Mucosa of stomach (tissue), 1 donor: Measurements from ENCODE around the gene NME7.
"Not testable (repeated sequence)": the region's sequence is repeated elsewhere in the genome, so short reads cannot be mapped to it uniquely, and the experiment has no call there.

ENCODE experiments used
- H3K27me3 ChIP-seq: one replicate; pipeline ENCODE4 v1.7.0; 2013; ENCODE audit warnings: mild to moderate bottlenecking, low read length; ENCODE audit not compliant: control insufficient read depth, insufficient read depth
- H3K36me3 ChIP-seq: one replicate; pipeline ENCODE4 v1.7.0; 2013; ENCODE audit warnings: low read length; ENCODE audit not compliant: control insufficient read depth, insufficient read depth
- H3K4me1 ChIP-seq: one replicate; pipeline ENCODE4 v1.7.0; 2013; ENCODE audit warnings: mild to moderate bottlenecking, low read length; ENCODE audit not compliant: control insufficient read depth, insufficient read depth
- H3K4me3 ChIP-seq: one replicate; pipeline ENCODE4 v1.7.0; 2013; ENCODE audit warnings: low read length
- H3K9ac ChIP-seq: one replicate; pipeline ENCODE4 v1.7.0; 2013; ENCODE audit warnings: mild to moderate bottlenecking, low read length, moderate library complexity
- H3K9me3 ChIP-seq: one replicate; pipeline ENCODE4 v1.7.0; 2013; ENCODE audit warnings: mild to moderate bottlenecking, low read length, moderate library complexity; ENCODE audit not compliant: control insufficient read depth
- donor health status: Pancreatic carcinoma.

Gene NME7, protein sequence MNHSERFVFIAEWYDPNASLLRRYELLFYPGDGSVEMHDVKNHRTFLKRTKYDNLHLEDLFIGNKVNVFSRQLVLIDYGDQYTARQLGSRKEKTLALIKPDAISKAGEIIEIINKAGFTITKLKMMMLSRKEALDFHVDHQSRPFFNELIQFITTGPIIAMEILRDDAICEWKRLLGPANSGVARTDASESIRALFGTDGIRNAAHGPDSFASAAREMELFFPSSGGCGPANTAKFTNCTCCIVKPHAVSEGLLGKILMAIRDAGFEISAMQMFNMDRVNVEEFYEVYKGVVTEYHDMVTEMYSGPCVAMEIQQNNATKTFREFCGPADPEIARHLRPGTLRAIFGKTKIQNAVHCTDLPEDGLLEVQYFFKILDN

DNA sequence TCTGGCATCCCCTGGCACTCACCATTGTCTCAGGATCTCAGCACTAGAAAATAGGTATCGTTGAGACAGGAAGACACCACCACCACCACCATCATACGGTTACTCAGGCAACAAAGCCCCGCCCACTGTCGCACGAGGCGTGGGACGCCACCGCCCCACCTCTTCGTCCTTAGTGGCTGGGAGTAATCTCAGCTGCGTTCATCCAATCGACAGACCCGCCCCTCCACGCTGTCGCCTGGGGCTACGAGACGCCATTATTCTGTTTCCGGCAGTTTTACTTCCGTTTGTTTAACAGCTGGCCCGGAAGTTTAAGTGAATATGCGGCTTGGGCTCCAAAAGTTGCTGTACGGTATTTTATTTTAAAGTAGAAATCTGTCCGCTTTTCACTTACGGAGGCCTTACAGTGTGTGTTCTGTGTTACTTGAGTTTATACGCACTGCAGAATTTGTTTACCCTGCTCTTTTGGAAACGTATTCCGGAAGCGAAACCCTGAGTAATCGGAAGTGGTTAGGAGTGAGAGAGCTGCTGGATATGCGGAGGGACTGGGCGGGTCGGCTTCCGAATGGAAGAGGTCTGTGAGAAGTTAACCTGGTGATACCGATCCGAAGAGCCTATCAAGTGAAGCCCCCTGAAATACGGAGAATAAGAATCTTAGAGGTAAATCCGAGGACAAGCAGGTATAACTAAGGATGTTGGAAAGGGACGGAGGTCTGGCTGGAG lies at the start of gene NME7, which contains the start of gene BLZF1:
NME7 (minus strand) TSS at position 112 of the 720 bp plus-strand sequence; CDS start at position 25, 87 bp downstream.
BLZF1 (plus strand) TSS at position 510 of the 720 bp plus-strand sequence. CDS start 1,328 bp downstream, outside the sequence.
- Histone ChIP-seq H3K4me1 (no peaks in the 10 kb centered on the region), H3K27me3 (no peaks in the 10 kb centered on the region), H3K9me3 (no peaks in the 10 kb centered on the region), H3K4me3 (peak within 1 kb of the TSS; percentile 20), H3K9ac (peak within 1 kb of the TSS; percentile 79), H3K36me3 (no peaks in the 10 kb centered on the region)

DNA sequence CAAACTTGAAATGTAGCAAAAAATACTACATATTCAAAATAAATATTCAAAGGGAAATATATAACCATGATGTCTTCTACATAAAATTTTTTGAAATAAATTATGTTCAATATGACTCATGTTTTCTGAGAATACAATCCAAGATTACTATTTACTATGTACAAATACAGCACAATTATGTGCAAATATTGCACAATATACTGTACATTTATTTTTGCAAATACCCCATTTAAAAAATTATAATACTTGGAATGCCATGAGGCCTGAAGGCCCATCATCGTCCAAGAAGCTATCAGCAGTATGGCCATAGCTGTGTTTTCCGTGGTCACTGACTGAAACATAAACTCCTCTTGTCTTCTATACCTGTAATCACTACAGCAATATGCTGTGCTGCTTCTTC lies 47.4 kb upstream of the NME7 start:
- no peaks in the 10 kb centered on the region for H3K36me3 ChIP-seq
- H3K4me3 ChIP-seq = no peak overlapping the region
- no peaks in the 10 kb centered on the region for H3K4me1 ChIP-seq
- H3K27me3 ChIP-seq = no peaks in the 10 kb centered on the region
- no peaks in the 10 kb centered on the region for H3K9me3 ChIP-seq
- no peak overlapping the region for H3K9ac ChIP-seq

DNA sequence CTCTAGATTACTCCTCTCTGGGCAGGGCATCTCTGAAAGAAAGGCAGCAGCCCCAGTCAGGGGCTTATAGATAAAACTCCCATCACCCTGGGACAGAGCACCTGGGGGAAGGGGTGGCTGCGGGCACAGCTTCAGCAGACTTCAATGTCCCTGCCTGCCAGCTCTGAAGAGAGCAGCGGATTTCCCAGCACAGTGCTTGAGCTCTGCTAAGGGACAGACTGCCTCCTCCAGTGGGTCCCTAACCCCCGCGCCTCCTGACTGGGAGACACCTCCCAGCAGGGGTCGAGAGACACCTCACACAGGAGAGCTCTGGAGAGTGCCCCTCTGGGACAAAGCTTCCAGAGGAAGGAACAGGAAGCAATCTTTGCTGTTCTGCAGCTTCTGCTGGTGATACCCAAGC lies 40.7 kb upstream of the NME7 start:
- H3K9me3 ChIP-seq, H3K36me3 ChIP-seq: not testable (repeated sequence)

DNA sequence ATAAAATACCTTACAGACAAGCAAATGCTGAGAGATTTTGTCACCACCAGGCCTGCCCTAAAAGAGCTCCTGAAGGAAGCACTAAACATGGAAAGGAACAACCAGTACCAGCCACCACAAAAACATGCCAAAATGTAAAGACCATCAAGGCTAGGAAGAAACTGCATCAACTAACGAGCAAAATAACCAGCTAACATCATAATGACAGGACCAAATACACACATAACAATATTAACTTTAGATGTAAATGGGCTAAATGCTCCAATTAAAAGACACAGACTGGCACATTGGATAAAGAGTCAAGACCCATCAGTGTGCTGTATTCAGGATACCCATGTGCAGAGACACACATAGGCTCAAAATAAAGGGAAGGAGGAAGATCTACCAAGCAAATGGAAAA lies 35.0 kb upstream of the NME7 start:
- H3K9ac ChIP-seq, H3K4me3 ChIP-seq, H3K9me3 ChIP-seq, H3K27me3 ChIP-seq, H3K4me1 ChIP-seq, H3K36me3 ChIP-seq: not testable (repeated sequence)

More for the DNA sequence above, 40.7 kb upstream of the NME7 start:
- not testable (repeated sequence) for H3K27me3 ChIP-seq, H3K9ac ChIP-seq, H3K4me3 ChIP-seq, H3K4me1 ChIP-seq

DNA sequence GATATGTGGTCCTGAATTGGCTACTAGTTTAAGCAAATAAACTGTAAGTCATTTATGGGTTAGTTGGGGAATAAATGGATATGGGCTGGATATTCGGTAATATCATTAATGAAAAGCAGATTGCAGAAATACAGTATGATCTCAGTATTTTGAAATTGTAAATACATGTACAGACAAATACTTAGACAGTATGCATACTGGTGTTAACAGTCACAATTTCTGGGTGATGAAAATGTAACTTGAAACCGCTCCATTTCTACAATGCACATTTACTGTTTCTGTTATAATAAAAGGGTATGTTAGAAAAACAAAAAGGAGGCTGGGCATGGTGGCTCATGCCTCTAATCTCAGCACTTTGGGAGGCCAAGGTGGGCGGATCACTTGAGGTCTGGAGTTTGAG lies 28.4 kb upstream of the NME7 start:
- H3K27me3 ChIP-seq = no peaks in the 10 kb centered on the region
- H3K4me3 ChIP-seq = no peak overlapping the region
- H3K4me1 ChIP-seq = no peaks in the 10 kb centered on the region
- H3K9me3 ChIP-seq = no peaks in the 10 kb centered on the region
- peaks cover 2% of the 10 kb centered on the region for H3K36me3 ChIP-seq
- H3K9ac ChIP-seq = no peak overlapping the region

DNA sequence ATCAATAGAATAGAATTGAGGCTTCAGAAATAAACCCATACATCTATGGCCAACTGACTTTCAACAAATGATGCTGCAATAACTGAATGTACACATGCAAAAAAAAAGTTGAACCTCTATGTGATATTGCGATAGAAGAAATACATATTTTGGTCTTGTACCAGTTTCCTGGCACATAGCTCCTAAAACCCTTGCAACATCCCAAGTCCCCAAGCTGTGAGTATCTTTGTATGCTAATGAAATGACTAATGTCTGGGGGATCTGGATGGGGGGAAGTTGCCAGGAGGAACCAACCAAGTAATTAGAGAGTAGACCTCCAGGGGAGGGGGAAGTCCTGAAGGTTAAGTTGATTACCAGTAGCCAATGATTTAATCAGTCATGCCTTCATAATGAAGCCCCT lies 24.8 kb upstream of the NME7 start:
- Histone ChIP-seq H3K36me3 (peaks cover 5% of the 10 kb centered on the region), H3K4me3 (no peak overlapping the region), H3K4me1 (no peaks in the 10 kb centered on the region), H3K27me3 (no peaks in the 10 kb centered on the region), H3K9me3 (no peaks in the 10 kb centered on the region), H3K9ac (no peak overlapping the region)

DNA sequence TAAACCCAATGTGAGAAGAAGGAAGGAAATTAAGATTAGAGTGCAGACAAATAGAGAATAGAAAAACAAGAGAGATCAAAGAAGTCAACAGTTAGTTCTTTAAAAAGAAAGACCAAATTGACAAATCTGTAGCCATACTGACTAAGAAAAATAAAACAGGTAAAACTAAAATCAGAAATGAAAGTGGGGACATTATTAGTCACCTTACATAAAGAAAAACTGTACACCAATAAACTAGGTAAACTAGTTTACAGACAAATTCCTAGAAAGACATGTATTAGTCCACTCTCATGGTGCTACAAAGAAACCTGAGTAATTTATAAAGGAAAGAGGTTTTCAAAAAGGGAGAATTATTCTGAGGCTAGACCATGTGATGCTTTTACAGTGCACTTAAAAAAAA lies 22.7 kb upstream of the NME7 start:
- Histone ChIP-seq H3K4me3 (no peak overlapping the region), H3K9ac (no peak overlapping the region), H3K9me3 (no peaks in the 10 kb centered on the region), H3K36me3 (peaks cover 5% of the 10 kb centered on the region), H3K27me3 (no peaks in the 10 kb centered on the region), H3K4me1 (no peaks in the 10 kb centered on the region)

DNA sequence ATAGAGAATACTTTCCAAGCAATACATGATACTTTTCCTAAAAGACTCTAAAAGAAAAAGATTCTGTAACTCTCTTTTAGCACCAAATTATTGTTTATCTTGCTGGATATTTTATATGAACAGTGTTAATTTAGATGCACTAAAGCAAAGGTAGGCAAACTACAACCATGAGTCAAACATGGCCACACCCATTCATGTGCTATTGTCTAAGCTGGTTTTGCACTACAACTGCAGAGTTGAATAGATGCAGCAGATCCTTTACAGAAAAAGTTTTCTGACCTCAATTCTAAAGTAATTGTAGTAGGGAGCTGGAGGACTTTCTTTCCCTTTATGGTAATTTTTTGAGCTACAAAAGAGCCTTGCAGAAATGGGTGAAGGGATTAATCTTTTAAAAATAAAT lies 19.8 kb upstream of the NME7 start:
- no peaks in the 10 kb centered on the region for H3K4me1 ChIP-seq
- no peak overlapping the region for H3K4me3 ChIP-seq
- H3K9me3 ChIP-seq = no peaks in the 10 kb centered on the region
- H3K27me3 ChIP-seq = no peaks in the 10 kb centered on the region
- no peak overlapping the region for H3K9ac ChIP-seq
- H3K36me3 ChIP-seq = peaks cover 5% of the 10 kb centered on the region

DNA sequence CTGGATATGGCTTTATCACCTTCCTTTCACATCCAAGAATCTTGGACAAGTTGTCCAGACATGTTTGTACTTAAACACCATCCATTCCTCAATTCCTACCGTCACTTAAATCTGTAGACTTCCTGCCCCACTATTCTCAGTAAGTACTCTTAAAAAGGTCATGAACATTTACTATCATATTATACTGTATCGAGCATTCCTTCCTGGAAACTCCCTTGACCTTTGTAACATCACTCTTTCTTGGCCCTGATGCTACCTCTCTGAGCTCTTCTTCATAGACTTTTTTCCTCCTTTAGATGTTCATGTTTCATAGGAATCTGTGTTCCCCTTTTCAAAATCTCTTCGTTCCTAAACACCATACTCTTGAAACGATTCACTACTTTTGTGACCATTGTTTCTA lies 15.9 kb upstream of the NME7 start:
- Histone ChIP-seq H3K4me1 (no peaks in the 10 kb centered on the region), H3K9ac (no peak overlapping the region), H3K36me3 (no peaks in the 10 kb centered on the region)

DNA sequence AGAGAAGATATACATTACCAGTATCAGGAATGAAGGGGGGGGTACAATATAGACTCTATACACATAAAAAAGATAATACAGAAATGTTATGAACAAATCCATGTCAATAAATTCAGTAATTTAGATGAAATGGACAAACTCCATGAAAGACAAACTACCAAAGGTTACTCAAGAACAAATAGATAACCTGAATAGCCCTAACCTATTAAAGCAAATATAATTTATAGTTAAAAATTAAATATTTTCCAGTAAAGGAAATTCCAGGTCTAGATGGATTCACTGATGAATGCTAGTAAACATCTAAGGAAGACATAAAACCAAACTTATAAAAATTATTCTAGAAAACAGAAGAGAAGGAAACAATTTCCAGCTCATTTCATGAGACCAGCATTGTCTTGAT lies 13.6 kb upstream of the NME7 start:
- H3K27me3 ChIP-seq = no peaks in the 10 kb centered on the region
- H3K9me3 ChIP-seq = no peaks in the 10 kb centered on the region
- H3K36me3 ChIP-seq = peaks cover 3% of the 10 kb centered on the region
- no peak overlapping the region for H3K4me3 ChIP-seq
- H3K4me1 ChIP-seq = no peaks in the 10 kb centered on the region
- H3K9ac ChIP-seq = no peak overlapping the region

More for the DNA sequence above, 15.9 kb upstream of the NME7 start:
- Histone ChIP-seq H3K9me3 (no peaks in the 10 kb centered on the region), H3K4me3 (no peak overlapping the region), H3K27me3 (no peaks in the 10 kb centered on the region)

DNA sequence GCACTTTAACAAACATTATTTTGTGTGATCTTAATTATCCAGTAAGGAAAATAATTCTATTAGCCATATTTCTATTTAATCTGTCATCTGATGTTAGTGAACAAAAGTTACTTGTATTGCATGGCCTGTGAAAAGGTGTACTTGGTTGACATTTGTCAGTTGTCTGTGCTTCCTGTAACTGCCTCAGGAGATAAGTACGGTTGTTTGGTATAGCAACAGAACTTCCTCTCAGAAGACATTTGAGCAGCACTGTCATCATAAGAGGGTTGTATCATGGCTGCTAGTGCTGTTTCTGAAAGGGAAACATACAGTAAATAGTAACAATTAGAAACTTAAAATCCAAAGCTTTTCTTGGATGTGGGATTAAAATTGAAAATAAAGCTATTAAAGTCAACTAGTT lies 3.8 kb upstream of the NME7 start:
- Histone ChIP-seq H3K4me3 (no peak overlapping the region), H3K9ac (no peak overlapping the region), H3K36me3 (no peaks in the 10 kb centered on the region), H3K9me3 (no peaks in the 10 kb centered on the region), H3K27me3 (no peaks in the 10 kb centered on the region), H3K4me1 (no peaks in the 10 kb centered on the region)

DNA sequence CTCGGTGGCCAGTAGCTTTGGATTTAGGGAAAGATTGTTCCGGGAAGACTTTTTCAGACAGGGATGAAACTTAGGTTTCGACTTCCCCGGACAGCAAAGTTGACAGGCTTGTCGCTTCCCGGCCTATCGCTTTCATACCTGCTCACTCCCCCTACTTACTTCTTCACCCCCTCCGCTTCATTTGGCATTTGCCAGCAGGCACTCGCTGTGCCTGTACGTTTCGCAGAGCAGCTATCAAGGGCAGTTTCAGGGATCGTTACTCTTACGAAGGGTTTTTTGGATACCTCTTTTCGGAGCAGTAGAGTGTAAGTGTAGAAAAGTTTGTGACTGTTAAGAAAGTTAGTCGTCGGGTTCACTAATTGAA lies 791 bp upstream of the NME7 start:
- Histone ChIP-seq H3K27me3 (no peaks in the 10 kb centered on the region), H3K4me3 (peak overlapping the region; percentile 20), H3K9me3 (no peaks in the 10 kb centered on the region), H3K4me1 (no peaks in the 10 kb centered on the region), H3K9ac (peak overlapping the region; percentile 79), H3K36me3 (no peaks in the 10 kb centered on the region)
